Bronchial epithelial cell (primary cell): Measurements from ENCODE around the gene CYP19A1. TPM values are rescaled to one million over a fixed set of nuclear protein-coding genes. Genes with fewer than 3 reads are reported as not detected.

Experiments used
- DNase-seq: peaks from one replicate; pipeline ENCODE4 v3.0.0-alpha.2; 2010; ENCODE audit warnings: low read depth
- FAIRE-seq: peaks from 2 replicates; lab custom pipeline; 2011; peaks lifted over from hg19 to GRCh38; lab: Jason Lieb, UNC
- H3K27me3 ChIP-seq: 2 replicates; pipeline ENCODE4 v1.5.1; 2011; ENCODE audit warnings: low read length; ENCODE audit not compliant: control insufficient read depth, insufficient read depth
- H3K36me3 ChIP-seq: 2 replicates; pipeline ENCODE4 v1.5.1; 2011; ENCODE audit warnings: low read length; ENCODE audit not compliant: control insufficient read depth, insufficient read depth
- H3K4me3 ChIP-seq: 2 replicates; pipeline ENCODE4 v1.5.1; 2011; ENCODE audit warnings: mild to moderate bottlenecking, low read depth, low read length, control low read depth
- total RNA-seq: library from RNA; depleted of rRNA; stranded (reverse); fragments of >200 nt; gene quantifications from 2 replicates; pipeline ENCODE4 v1.2.1, GENCODE V29; 2014
- TF ChIP-seq, protein P1 (sequence below): IDR thresholded peaks from 2 replicates; pipeline ENCODE4 v1.5.1; 2011; ENCODE audit warnings: mild to moderate bottlenecking, moderate library complexity, low read length, control low read depth, inconsistent platforms; ENCODE audit not compliant: insufficient read depth, severe bottlenecking

Gene CYP19A1
- total RNA-seq, 1 donor from 2014 or later, result not detected

DNA sequence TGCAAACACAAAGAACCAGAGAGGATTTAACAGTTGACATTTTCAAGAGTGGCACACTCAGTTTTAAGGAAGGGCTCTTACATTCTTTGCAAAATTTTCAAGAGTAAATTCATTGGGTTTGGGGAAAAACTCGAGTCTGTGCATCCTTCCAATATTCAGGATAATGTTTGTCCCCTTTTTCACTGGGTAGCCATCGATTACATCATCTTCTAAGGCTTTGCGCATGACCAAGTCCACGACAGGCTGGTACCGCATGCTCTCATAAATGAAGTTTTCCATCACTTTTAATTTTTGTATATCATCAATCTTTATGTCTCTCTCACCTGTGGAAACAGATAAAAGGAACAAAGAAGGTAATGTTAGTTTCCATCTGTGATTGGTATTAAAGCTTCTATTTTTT, 126.2 kb downstream of the CYP19A1 start:
- no peak for DNase-seq
- Histone ChIP-seq H3K36me3 (no peaks in the 10 kb centered on the region), H3K27me3 (peaks cover 2% of the 10 kb centered on the region), H3K4me3 (no peak overlapping the region)
- no peak for FAIRE-seq
- TF ChIP-seq, protein P1, sequence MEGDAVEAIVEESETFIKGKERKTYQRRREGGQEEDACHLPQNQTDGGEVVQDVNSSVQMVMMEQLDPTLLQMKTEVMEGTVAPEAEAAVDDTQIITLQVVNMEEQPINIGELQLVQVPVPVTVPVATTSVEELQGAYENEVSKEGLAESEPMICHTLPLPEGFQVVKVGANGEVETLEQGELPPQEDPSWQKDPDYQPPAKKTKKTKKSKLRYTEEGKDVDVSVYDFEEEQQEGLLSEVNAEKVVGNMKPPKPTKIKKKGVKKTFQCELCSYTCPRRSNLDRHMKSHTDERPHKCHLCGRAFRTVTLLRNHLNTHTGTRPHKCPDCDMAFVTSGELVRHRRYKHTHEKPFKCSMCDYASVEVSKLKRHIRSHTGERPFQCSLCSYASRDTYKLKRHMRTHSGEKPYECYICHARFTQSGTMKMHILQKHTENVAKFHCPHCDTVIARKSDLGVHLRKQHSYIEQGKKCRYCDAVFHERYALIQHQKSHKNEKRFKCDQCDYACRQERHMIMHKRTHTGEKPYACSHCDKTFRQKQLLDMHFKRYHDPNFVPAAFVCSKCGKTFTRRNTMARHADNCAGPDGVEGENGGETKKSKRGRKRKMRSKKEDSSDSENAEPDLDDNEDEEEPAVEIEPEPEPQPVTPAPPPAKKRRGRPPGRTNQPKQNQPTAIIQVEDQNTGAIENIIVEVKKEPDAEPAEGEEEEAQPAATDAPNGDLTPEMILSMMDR, result no peak

DNA sequence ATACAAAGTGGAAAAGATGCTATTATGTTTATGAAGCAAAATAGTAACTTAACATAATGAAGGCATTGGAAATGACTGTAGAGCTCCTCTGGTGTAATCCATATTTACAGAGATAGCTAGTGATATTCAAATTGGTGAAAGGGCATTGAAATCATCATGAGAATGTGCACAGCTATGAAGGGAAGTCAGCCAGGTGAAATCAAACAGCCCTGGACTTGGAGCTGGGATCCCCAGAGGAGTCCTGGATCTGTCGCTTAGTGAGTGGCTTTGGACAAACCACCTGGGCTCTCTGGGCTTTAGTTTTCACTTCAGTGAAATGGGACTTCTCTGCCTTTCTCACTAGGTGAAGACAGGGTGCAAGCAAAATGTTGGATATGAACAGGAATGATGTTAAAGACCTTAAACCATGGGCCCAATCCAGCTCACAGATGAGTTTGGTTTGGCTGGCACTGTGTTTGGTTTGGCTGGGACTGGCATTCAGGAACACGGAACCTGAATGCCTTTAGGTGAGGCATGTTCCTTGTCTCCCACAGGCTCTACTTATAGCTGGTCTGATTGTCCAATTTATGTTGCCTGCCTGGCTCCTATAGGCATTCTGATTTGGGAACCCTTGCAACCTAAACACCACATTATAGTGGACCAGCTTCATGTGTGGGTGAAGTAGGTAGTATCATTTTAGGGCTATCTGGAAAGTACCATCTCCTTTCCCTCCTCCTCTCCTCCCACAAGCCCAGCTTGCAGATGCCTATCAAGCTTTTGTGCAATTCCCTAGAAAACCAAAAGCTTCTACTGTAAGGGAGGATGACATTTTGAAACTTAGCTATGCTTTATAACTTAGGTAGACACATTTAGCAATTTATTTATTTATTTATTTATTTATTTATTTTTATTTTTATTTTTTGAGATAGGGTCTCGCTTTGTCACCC, 133.1 kb downstream of the CYP19A1 start:
- FAIRE-seq, result no peak
- TF ChIP-seq, protein P1, result no peak
- Histone ChIP-seq H3K36me3 (no peaks in the 10 kb centered on the region), H3K4me3 (no peak overlapping the region), H3K27me3 (no peaks in the 10 kb centered on the region)
- DNase-seq, result no peak

DNA sequence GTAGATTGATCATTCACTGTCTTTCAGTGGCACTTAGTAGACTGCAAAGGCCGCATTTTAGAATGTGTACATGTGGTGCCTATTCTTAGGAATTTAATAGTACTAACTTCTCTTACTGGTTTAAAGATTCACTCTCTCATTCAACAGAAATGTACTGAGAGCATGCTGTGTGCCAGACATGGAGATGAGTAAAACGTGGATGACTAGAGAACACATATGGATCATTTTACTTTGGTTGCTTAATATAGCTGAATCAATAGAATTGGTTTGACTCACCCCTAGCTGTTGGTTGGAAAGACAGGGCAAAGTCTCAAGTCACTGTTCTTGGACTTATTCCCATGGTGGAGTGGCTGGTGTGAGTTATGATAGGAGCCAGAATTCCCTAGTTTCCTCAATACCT, 134.6 kb downstream of the CYP19A1 start:
- no peak for FAIRE-seq

GRCh38 chr15:51202783-51203182, 135.6 kb downstream of the CYP19A1 start:
- peak; percentile 31 for DNase-seq
- H3K4me3 ChIP-seq, result no peak overlapping the region
- FAIRE-seq, result no peak
- no peaks in the 10 kb centered on the region for H3K27me3 ChIP-seq
- H3K36me3 ChIP-seq, result no peaks in the 10 kb centered on the region
- TF ChIP-seq, protein P1, result no peak

More for the DNA sequence above, 134.6 kb downstream of the CYP19A1 start:
- Histone ChIP-seq H3K4me3 (no peak overlapping the region), H3K27me3 (no peaks in the 10 kb centered on the region), H3K36me3 (no peaks in the 10 kb centered on the region)
- peak; percentile 95 for DNase-seq
- TF ChIP-seq, protein P1, result no peak

DNA sequence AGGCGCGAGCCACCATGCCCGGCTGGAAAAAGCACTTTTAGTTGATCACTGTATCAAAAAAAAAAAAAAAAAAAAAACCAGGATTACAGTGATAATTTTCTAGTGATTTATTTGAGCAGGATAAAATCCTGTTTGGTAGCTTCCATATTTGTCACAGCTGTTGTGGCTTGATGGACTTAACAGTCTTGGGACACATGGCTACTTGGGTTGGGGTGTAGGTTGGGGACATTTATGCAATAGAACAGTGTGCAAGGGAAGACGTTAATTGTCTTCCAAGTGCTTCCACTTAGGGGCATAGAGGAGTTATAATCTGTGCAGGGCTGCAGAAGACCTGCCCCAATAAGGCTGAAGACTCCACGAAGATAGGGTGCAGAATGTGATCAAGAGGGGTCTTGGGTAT, 136.8 kb downstream of the CYP19A1 start:
- Histone ChIP-seq H3K27me3 (no peaks in the 10 kb centered on the region), H3K36me3 (no peaks in the 10 kb centered on the region), H3K4me3 (no peak overlapping the region)
- TF ChIP-seq, protein P1, result no peak
- no peak for FAIRE-seq
- no peak for DNase-seq

DNA sequence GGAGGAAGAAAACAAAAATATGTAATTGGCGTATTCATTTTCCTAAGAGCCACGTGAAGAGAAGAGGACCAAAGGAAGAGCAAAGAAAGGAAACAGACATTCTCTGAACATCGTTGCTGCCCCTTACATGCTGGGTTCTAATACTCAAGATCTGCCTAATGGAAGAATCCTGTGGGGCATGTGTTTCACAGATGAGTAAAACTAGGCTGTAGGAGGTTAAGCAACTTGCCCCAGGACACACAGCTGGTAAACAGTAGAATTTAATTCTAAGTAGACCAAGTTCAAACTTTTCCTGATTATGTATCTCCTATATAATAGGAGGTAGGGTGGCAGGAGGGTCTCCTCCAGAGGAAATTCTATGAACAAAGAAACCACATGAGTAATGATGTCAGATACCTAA, 137.6 kb downstream of the CYP19A1 start:
- no peak for DNase-seq
- Histone ChIP-seq H3K27me3 (no peaks in the 10 kb centered on the region), H3K4me3 (no peak overlapping the region), H3K36me3 (no peaks in the 10 kb centered on the region)
- FAIRE-seq, result no peak
- TF ChIP-seq, protein P1, result no peak
